HepG2 (cell line): ENCODE measurements around the gene RSF1. TPM values are rescaled to one million over a fixed set of nuclear protein-coding genes. Genes with fewer than 3 reads are reported as not detected.

ENCODE experiments used
- BORCS8-MEF2B ChIP-seq: sonication (generic); formaldehyde crosslinking; IDR thresholded peaks from 2 replicates; pipeline ENCODE4 v1.8.0; 2022; ENCODE audit warnings: mild to moderate bottlenecking, missing genetic modification reagents
- HOXA3 ChIP-seq: sonication (generic); formaldehyde crosslinking; IDR thresholded peaks from 2 replicates; pipeline ENCODE4 v1.5.0; 2020; ENCODE audit warnings: missing genetic modification reagents
- HOXA9 ChIP-seq: sonication (generic); formaldehyde crosslinking; IDR thresholded peaks from 2 replicates; pipeline ENCODE4 v1.8.1; 2022; ENCODE audit warnings: missing genetic modification reagents, mild to moderate bottlenecking, moderate library complexity, borderline replicate concordance
- XRCC5 ChIP-seq: fragments of 200-400 bp; formaldehyde crosslinking; optimal IDR thresholded peaks from 2 replicates; pipeline ENCODE3; 2017; ENCODE audit warnings: mild to moderate bottlenecking, low read length
- ZNF557 ChIP-seq: sonication (generic); formaldehyde crosslinking; IDR thresholded peaks from 2 replicates; pipeline ENCODE4 v1.4.0; 2020; ENCODE audit warnings: missing genetic modification reagents
- ZNF644 ChIP-seq: IDR thresholded peaks from 2 replicates; pipeline ENCODE4 v1.6.1; 2016; ENCODE audit warnings: low read depth
- ZNF775 ChIP-seq: sonication (generic); formaldehyde crosslinking; IDR thresholded peaks from 2 replicates; pipeline ENCODE4 v1.4.0; 2020; ENCODE audit warnings: missing genetic modification reagents, mild to moderate bottlenecking, moderate library complexity, borderline replicate concordance
- polyA plus RNA-seq, 8 experiments: library from polyadenylated mRNA; depleted of rRNA in 3 of 8; stranded (reverse) in 7 of 8; unstranded in 1 of 8; fragments of >200 nt; fragmentation: Illumina TruSeq in 4 of 8; extraction: Trizol in 4 of 8; gene quantifications; 2 replicates each; pipeline versions ENCODE4 v1.2.1 to v1.2.3, GENCODE V29; 2011 to 2016; ENCODE audit warnings: low read depth in 4 of 8, missing spikeins in 1 of 8, mixed read lengths in 1 of 8; ENCODE audit not compliant: insufficient read depth in 1 of 8
- total RNA-seq, 5 experiments: library from RNA; depleted of rRNA; stranded (reverse); fragments of >200 nt; fragmentation: Illumina TruSeq; extraction: Trizol; gene quantifications; 2 replicates each; pipeline ENCODE4 v1.2.3, GENCODE V29; 2016; ENCODE audit warnings: low read depth in 1 of 5
- TF ChIP-seq, protein P1 (sequence below): sonication (generic); formaldehyde crosslinking; IDR thresholded peaks from 2 replicates; pipeline ENCODE4 v1.4.0; 2020; ENCODE audit warnings: missing genetic modification reagents
- TF ChIP-seq, protein P2 (sequence below): sonication (generic); formaldehyde crosslinking; IDR thresholded peaks from one replicate; pipeline ENCODE4 v1.5.1; 2020; ENCODE audit warnings: mild to moderate bottlenecking, missing genetic modification reagents; ENCODE audit errors: not compliant biosample characterization
- TF ChIP-seq, protein P3 (sequence below): sonication (generic); formaldehyde crosslinking; IDR thresholded peaks from 2 replicates; pipeline ENCODE4 v1.4.0; 2020; ENCODE audit warnings: missing genetic modification reagents
- TF ChIP-seq, protein P4 (sequence below): IDR thresholded peaks from 2 replicates; pipeline ENCODE4 v1.6.1; 2016; ENCODE audit warnings: low read depth, borderline replicate concordance
- TF ChIP-seq, protein P5 (sequence below): sonication (generic); formaldehyde crosslinking; IDR thresholded peaks from 2 replicates; pipeline ENCODE4 v1.5.0; 2020; ENCODE audit warnings: missing genetic modification reagents
- TF ChIP-seq, protein P6 (sequence below): sonication (generic); formaldehyde crosslinking; IDR thresholded peaks from 2 replicates; pipeline ENCODE4 v1.5.1; 2020; ENCODE audit warnings: mild to moderate bottlenecking, missing genetic modification reagents

The RSF1 gene
- total and polyA plus RNA-seq, 2 of the 13 experiments (the other 11 are each of a cell fraction or from before 2014, with no cell fraction given), result 15.5 to 33.1 TPM

DNA sequence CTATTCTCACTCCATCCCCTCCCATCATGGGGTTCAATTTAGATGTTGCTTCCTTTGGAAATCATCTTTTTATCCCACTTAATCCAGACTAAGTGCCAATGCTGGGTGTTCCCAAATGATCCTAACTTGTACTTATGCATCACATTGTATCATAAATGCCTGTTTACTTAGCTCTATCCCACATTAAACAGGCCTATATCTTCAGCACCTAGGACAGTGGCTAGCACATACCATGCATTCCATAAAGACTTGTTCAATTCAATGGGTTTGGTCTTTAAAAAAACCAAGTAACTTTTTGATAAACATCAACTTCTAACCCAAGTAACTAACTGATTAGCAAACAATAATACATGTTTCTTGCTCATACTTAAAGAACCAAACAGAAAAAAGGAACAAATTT lies 40.6 kb downstream of the RSF1 start (continued):
- TF ChIP-seq, protein P1, sequence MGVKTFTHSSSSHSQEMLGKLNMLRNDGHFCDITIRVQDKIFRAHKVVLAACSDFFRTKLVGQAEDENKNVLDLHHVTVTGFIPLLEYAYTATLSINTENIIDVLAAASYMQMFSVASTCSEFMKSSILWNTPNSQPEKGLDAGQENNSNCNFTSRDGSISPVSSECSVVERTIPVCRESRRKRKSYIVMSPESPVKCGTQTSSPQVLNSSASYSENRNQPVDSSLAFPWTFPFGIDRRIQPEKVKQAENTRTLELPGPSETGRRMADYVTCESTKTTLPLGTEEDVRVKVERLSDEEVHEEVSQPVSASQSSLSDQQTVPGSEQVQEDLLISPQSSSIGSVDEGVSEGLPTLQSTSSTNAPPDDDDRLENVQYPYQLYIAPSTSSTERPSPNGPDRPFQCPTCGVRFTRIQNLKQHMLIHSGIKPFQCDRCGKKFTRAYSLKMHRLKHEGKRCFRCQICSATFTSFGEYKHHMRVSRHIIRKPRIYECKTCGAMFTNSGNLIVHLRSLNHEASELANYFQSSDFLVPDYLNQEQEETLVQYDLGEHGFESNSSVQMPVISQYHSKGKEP (CRISPR knock-in tag), result peak; percentile 42; the same call in 1 of the 2 replicates
- TF ChIP-seq HOXA3 (no peak), XRCC5 (no peak), BORCS8-MEF2B (CRISPR knock-in tag) (no peak), ZNF557 (CRISPR knock-in tag) (no peak), ZNF775 (CRISPR knock-in tag) (no peak), ZNF644 (CRISPR knock-in tag) (peak; percentile 27; the same call in 1 of the 2 replicates), HOXA9 (CRISPR knock-in tag) (no peak)
- TF ChIP-seq, protein P2, sequence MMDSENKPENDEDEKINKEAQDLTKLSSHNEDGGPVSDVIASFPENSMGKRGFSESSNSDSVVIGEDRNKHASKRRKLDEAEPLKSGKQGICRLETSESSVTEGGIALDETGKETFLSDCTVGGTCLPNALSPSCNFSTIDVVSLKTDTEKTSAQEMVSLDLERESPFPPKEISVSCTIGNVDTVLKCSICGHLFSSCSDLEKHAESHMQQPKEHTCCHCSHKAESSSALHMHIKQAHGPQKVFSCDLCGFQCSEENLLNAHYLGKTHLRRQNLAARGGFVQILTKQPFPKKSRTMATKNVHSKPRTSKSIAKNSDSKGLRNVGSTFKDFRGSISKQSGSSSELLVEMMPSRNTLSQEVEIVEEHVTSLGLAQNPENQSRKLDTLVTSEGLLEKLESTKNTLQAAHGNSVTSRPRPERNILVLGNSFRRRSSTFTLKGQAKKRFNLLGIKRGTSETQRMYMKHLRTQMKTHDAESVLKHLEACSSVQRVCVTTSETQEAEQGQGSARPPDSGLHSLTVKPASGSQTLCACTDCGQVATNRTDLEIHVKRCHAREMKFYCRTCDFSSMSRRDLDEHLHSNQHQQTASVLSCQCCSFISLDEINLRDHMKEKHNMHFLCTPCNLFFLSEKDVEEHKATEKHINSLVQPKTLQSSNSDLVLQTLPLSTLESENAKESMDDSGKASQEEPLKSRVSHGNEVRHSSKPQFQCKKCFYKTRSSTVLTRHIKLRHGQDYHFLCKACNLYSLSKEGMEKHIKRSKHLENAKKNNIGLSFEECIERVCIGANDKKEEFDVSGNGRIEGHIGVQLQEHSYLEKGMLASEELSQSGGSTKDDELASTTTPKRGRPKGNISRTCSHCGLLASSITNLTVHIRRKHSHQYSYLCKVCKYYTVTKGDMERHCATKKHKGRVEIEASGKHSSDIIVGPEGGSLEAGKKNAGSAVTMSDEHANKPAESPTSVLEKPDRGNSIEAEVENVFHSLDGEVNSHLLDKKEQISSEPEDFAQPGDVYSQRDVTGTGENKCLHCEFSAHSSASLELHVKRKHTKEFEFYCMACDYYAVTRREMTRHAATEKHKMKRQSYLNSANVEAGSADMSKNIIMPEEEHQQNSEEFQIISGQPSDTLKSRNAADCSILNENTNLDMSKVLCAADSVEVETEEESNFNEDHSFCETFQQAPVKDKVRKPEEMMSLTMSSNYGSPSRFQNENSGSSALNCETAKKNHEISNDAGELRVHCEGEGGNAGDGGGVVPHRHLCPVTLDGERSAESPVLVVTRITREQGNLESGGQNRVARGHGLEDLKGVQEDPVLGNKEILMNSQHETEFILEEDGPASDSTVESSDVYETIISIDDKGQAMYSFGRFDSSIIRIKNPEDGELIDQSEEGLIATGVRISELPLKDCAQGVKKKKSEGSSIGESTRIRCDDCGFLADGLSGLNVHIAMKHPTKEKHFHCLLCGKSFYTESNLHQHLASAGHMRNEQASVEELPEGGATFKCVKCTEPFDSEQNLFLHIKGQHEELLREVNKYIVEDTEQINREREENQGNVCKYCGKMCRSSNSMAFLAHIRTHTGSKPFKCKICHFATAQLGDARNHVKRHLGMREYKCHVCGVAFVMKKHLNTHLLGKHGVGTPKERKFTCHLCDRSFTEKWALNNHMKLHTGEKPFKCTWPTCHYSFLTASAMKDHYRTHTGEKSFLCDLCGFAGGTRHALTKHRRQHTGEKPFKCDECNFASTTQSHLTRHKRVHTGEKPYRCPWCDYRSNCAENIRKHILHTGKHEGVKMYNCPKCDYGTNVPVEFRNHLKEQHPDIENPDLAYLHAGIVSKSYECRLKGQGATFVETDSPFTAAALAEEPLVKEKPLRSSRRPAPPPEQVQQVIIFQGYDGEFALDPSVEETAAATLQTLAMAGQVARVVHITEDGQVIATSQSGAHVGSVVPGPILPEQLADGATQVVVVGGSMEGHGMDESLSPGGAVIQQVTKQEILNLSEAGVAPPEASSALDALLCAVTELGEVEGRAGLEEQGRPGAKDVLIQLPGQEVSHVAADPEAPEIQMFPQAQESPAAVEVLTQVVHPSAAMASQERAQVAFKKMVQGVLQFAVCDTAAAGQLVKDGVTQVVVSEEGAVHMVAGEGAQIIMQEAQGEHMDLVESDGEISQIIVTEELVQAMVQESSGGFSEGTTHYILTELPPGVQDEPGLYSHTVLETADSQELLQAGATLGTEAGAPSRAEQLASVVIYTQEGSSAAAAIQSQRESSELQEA (CRISPR knock-in tag), result no peak
- TF ChIP-seq, protein P3, sequence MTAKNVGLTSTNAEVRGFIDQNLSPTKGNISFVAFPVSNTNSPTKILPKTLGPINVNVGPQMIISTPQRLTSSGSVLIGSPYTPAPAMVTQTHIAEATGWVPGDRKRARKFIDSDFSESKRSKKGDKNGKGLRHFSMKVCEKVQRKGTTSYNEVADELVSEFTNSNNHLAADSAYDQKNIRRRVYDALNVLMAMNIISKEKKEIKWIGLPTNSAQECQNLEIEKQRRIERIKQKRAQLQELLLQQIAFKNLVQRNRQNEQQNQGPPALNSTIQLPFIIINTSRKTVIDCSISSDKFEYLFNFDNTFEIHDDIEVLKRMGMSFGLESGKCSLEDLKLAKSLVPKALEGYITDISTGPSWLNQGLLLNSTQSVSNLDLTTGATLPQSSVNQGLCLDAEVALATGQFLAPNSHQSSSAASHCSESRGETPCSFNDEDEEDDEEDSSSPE, result no peak
- TF ChIP-seq, protein P4, sequence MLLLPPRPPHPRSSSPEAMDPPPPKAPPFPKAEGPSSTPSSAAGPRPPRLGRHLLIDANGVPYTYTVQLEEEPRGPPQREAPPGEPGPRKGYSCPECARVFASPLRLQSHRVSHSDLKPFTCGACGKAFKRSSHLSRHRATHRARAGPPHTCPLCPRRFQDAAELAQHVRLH (CRISPR knock-in tag), result no peak
- TF ChIP-seq, protein P5, sequence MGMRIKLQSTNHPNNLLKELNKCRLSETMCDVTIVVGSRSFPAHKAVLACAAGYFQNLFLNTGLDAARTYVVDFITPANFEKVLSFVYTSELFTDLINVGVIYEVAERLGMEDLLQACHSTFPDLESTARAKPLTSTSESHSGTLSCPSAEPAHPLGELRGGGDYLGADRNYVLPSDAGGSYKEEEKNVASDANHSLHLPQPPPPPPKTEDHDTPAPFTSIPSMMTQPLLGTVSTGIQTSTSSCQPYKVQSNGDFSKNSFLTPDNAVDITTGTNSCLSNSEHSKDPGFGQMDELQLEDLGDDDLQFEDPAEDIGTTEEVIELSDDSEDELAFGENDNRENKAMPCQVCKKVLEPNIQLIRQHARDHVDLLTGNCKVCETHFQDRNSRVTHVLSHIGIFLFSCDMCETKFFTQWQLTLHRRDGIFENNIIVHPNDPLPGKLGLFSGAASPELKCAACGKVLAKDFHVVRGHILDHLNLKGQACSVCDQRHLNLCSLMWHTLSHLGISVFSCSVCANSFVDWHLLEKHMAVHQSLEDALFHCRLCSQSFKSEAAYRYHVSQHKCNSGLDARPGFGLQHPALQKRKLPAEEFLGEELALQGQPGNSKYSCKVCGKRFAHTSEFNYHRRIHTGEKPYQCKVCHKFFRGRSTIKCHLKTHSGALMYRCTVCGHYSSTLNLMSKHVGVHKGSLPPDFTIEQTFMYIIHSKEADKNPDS (CRISPR knock-in tag), result no peak
- TF ChIP-seq, protein P6, sequence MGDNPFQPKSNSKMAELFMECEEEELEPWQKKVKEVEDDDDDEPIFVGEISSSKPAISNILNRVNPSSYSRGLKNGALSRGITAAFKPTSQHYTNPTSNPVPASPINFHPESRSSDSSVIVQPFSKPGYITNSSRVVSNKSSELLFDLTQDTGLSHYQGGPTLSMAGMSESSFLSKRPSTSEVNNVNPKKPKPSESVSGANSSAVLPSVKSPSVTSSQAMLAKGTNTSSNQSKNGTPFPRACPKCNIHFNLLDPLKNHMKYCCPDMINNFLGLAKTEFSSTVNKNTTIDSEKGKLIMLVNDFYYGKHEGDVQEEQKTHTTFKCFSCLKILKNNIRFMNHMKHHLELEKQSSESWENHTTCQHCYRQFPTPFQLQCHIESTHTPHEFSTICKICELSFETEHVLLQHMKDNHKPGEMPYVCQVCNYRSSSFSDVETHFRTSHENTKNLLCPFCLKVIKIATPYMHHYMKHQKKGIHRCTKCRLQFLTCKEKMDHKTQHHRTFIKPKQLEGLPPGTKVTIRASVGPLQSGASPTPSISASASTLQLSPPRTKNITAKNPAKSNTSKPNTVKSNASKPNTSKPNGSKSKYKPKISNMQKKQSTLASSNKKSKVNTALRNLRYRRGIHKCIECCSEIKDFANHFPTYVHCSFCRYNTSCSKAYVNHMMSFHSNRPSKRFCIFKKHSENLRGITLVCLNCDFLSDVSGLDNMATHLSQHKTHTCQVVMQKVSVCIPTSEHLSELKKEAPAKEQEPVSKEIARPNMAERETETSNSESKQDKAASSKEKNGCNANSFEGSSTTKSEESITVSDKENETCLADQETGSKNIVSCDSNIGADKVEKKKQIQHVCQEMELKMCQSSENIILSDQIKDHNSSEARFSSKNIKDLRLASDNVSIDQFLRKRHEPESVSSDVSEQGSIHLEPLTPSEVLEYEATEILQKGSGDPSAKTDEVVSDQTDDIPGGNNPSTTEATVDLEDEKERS (CRISPR knock-in tag), result no peak
